ENCODE measurements around the gene MYO1G.
A peak's percentile ranks its signal among the peaks of the same experiment; 100 is the strongest.

MYO1G gene

DNA sequence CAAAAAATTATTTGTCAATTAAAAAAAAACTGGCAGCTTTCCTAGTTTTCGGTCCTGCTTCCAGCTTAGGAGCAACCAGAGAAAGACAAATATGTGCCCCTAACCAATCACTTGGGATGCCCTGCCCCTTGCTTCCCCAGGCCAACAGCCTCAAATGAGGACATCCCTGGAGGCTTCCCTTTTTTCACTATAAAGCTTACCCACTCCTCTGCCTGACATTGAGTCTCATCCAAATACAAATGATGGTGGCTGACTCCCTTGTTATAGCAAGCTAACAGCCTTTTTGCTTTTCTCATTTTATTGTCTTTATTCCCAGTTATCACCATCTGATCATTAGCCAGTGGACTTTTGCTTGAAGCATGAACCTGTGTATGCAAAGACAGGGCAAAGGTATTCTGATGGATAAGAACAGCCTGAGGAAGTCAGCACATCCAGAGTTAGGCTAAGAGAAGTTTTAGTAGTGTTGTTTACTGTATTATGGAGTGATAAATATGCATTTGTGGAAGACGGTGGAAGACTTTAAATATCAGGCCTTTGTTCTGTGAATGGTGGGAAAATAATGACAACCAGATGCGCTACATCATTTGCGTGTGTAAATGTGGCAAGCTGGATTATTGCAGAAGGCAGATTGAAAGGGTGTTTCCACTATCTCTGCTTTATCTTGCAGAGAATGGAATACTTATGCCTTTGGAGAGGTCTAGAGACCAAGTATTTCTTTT, 19.5 kb upstream of the MYO1G start:
- DNase-seq: no peak

DNA sequence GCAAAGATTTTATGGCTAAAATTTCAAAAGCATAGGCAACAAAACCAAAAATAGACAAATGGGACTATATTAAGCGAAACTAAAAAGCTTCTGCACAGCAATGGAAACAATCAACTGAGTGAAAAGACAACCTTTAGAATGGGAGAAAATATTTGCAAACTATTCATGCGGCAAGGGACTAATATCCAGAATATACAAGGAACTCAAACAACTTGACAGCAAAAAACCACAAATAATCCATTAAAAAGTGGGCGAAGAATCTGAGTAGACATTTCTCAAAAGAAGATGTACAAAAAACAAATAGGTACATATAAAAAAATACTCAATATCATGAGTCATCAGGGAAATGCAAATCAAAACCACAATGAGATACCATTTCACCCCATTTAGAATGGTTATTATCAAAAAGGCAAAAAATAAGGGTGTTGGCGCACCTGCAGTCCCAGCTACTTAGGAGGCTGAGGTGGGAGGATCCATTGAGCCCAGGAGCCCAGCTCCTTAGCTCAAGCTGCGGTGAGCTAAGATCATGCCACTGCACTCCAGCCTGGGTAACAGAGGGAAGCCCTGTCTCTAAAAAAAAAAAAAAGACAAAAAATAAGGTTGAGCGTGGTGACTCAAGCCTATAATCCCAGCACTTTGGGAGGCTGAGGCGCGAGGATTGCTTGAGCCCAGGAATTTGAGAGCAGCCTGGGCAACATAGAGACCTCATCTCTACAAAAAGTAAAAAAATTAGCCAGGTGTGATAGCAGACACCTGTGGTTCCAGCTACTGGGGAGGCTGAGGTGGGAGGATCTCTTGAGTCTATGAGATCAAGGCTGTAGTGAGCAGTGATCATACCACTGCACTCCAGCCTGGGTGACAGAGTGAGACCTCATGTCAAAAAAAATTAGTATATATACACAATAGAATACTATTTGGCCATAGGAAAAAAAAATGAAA, 17.0 kb upstream of the MYO1G start:
- DNase-seq: no peak

DNA sequence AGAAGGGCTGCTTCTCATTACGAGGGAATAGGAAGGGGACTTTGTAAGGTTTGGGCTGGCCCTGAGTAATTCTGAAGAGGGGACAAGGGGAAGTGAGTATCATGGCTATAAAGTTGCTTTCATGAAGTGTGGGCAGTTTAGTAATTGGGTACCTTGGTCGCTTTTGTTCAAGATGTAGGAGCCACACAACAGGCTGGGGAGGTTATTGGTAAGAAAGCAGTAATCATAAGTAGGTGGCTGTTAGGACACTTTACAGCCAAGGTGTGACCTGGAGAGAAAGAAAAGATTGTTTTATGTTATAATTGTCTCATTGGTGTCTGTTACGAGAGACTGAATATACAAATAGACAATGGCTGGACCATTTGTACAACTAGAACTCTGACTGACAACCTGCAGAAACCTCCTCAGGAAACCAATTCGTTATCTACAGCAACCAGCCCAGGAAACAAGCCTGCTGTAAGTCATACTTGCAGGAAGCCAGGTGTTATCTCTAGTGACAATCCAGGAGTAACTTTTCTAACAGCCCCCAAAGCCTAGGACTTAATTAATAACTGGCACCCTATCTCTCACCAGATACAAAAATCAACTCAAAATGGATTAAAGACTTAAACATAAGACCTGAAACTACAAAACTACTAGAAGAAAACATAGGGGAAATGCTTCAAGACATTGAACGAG, 16.2 kb upstream of the MYO1G start:
- no peak for DNase-seq

DNA sequence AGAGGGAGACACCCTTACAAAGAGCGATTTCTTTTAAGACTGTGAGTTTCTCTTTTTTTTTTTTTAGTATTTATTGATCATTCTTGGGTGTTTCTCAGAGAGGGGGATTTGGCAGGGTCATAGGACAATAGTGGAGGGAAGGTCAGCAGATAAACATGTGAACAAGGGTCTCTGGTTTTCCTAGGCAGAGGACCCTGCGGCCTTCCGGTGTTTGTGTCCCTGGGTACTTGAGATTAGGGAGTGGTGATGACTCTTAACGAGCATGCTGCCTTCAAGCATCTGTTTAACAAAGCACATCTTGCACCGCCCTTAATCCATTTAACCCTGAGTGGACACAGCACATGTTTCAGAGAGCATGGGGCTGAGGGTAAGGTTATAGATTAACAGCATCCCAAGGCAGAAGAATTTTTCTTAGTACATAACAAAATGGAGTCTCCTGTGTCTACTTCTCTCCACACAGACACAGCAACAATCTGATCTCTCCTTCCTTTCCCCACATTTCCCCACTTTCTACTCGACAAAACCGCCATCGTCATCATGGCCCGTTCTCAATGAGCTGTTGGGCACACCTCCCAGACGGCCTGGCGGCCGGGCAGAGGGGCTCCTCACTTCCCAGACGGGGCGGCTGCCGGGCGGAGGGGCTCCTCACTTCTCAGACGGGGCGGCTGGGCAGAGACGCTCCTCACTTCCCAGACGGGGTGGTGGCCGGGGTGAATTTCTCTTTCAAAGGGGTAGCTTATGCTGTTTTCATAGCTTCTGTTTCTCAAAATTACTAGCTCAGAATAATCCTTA, 13.4 kb upstream of the MYO1G start:
- peak; percentile 30 to 69 for DNase-seq

DNA sequence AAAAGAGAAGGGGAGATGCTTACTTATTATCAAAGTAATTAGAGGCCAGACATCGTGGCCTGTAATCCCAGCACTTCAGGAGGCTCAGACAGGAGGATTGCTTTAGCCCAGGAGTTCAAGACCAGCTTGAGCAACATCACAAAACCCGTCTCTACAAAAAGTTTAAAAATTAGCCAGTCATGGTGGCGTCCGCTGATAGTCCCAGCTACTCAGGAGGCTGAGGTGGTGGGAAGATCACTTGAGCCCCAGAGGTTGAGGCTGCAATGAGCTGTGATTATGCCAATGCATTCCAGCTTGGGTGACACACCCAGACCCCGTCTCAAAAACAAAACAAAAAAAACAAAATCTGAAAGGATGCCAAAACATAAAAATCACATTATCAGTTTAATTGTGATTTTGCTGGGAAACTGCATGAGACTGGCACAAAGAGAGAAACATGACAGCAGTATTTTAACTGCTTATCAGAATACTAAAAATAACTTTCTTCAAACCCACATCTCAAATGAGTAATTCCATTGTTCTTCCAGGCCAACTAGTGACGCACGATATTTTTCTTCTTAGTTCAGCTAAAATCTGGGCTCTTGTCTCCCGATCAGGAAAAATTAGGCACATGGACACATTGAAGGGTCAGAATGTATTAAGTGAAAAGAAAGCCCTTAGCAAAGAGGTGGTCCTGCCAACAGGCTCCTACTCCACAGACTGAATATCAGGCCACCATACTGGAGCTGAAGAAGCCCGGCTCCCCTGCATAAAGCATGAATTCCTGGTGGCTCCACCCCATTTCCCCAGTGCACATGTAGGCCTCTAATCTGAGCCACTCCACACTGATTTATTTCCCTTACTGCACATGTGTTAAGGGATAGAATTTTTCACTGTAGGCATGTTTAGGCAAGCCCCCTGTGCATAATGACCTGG, 11.6 kb upstream of the MYO1G start:
- DNase-seq: peak; percentile 61 to 86

DNA sequence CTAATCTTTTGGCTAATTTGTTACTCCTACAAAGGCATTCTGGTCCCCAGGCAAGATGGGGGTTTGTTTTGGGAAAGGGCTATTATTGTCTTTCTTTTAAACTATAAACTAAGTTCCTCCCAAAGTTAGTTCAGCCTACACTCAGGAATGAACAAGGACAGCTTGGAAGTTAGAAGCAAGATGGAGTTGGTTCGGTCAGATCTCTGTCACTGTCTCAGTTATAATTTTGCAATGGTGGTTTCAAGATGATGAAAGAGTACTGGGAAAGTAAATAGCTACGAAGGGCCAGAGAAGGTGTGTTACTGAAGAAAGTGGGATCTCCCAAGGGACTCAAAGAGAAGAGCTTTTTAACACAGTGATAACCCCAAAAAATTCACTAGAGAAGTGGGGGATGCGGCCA, 10.3 kb upstream of the MYO1G start:
- no peak for DNase-seq

DNA sequence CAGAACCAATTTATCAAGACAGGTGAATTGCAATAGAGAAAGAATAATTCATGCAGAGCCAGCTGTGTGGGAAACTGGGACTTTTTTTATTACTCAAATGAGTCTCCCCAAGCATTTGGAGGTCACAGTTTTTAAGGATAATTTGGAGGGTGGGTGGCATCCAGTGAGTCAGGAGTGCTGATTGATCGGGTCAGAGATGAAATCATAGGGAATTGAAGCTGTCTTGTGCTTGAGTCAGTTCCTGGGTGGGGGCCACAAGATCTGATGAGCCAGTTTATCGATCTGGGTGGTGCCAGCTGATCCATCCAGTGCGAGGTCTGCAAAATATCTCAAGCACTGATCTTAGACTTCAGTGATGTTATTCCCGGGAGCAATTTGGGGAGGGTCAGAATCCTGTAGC, 9.9 kb upstream of the MYO1G start:
- DNase-seq: no peak

DNA sequence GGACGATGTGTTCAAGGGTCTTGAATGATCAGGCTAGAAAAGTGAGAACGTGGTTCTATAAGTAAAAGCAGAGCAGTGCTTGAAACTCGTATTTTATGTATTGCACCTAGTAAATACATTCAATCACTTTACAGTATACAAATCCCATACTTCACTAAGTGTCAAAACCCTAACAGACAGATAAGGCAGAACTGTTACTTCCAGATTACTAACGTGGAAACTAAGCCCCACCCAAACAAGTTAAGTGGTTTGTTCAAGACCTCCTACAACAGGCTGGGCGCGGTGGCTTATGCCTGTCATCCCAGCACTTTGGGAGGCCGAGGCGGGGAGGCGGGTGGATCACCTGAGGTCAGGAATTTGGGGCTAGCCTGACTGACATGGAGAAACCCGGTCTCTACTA, 9.2 kb upstream of the MYO1G start:
- DNase-seq: no peak

DNA sequence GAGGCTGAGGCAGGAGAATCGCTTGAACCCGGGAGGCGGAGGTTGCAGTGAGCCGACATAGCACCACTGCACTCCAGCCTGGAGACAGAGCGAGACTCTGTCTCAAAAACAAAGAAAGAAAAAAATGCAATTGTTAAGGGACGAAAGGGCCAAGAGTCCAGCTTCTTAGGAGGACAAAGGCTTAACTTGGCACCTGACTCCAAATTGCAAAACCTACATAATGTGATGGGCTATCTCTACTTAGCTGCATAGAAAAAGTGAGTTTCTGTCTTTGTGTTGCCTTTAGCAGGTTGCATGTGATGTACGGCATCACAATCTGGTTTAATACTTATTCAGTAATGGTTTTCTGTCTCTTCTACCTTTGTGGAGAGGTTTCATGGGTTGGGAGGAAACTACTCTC, 8.6 kb upstream of the MYO1G start:
- no peak for DNase-seq

DNA sequence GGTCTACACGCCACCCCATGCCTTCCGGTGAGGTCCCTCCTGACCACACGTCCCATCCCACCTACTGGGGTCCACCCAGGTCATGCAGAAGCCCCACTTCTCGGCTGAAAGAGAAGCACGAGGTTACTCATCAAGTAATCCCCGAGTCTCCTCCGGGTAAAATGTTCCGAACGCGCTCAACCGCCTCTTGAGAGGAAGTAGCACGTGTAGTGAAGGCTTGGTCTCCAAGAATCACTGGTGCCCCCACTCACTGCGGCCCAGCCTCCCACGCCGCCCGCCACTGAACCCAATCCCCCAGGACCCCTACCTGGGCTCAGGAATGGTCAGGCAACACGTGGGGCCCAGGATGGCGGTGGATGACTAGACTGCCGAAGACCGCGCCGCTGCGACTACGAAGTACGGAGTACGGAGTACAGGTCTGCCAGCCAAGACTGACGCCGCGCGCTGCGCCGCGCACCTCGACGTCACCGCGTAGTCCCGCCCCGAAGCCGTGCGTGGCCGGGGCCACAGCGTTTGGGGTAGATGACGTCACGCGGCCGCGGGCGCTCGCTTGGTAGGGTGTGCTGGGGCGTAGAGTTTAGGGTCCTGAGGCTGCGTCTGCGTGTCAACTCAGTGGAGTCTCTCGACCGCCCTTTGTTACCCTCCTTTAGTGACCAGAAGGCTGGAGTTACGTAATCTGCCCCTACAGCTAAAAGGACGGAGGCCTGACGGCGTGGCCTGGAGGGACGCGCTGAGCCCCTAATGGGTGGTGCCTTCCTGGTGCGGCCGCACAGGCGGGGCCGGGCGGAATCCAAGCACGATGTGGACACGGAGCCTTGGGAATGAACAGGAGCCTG, 7.6 kb upstream of the MYO1G start:
- peak; percentile 74 to 90 for DNase-seq

DNA sequence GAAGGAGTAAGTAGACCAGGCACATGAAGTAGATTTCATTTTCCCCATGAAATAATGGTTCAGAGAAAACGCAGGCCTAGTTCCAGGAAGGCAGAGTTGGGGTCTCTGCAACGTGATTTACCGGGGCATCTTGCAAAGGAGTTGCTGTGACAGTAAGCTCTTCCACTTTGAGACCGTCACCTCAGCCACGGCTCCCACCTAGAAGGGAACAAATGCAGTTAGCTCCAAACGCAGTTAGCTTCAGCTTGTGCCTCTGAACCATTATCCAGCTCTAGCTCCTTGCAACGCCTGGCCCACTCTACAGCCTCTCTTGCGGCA, 7.0 kb upstream of the MYO1G start:
- no peak for DNase-seq

DNA sequence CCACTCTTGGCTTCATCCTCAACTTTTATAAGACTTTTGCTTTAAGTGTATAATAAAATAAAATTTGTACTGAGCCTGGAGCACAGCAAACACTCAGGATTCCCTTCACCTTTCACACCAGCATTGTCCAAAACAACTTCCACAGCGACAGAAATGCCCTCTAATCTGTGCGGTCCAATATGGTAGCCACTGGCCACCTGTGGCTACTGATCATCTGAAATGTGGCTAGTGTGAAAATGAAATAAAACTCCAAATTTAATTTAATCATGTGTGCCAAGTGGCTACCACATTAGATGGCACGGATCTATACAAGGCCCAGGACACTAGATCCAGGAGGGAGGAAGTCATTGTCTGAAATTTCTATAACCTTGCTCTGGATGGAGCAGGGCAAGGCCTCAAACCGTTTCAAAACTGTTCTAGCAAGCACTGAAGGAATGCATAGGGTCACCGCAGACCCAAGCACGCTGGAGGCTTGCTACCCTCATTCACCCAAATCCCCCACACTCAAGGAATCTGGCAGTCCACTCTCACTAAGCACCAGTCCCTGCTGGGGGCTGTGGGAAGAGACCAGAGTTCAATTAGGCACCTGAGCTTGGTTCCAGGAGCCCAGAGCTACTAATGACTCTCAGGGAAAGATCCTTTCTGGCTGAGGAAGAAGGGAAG, 6.3 kb upstream of the MYO1G start:
- no peak for DNase-seq

DNA sequence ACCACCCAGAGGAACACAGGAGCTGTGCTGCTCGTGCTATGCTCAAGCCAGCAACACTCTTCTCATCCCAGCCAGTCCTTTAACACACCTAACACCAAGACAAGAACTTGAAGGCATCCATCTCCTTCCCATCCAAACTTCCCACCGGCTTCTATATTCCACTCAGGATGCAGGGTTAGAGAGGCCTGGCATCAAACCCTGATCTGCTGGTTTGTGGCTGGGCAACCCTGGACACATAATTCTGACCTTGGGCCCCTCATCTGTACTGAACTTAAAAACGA, 5.6 kb upstream of the MYO1G start:
- DNase-seq: no peak

DNA sequence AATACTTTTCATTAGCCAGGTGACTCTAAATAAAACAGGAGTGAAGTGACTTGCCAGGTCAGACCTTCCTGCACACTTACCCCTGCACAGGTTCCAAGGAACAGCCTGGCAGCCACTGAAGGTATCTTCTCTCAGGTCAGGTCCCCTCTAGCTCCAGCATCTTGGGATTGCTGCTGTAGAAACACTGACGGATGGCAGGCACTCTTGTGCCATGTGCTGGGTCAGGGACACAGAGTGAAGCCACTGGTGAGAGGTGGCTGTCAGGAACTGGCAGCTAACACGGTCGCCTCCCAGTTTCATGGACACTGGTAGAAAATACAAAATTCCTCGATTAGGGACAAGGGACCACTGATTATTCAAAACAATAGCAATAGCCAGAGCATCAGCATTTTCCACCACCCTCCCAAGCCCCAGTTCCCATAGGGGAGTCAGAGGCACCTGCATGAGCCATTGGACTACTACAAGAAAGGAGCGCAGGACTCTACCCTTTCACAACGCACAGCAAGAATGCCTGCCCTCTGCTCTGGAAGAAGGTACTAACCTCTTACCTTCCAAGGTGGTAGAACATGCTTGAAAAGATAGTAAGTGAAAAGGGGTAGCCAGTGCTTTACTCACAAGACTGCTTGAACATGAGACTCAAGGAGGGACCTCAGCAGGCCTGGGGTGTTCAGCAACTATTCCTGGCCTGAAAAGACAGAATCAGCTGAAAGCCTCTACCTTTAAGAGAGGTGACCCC, 5.1 kb upstream of the MYO1G start:
- no peak for DNase-seq

DNA sequence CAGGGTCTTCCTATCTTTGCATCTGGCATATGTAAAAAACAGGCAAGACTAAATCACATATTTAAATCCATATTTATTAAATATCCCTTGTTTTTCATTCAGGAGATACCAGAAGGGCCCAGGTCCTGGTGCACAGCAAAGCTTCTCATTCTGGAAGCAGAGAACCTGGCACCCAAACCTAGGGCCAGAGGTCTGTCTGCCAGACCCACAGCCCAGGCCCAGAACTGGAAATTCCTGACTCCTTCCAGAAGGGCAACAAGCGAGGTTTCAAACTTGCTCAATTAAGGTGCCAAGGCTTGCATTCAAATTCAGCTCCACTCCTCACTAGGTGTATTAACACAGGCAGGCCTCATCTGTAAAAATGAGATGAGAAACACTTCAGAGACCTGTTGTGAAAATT, 4.2 kb upstream of the MYO1G start:
- DNase-seq: no peak

DNA sequence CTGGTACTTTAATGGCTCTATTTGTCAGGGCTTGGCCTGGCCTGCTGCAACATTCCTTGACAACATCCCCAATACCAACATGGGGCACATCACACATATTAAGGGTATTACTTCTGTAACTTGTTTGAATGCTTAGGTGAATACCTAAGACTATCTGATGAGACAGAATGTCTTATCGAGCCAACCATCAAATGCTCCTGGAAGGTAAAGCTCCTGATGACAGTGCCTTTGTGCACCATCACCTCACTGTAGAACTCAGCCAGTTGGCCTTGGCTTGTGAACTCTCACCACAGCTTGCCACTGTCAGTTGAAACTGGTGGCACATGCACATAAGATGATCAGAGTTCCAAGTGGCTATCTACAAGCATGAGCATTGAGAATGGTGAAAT, 3.7 kb upstream of the MYO1G start:
- DNase-seq: no peak

DNA sequence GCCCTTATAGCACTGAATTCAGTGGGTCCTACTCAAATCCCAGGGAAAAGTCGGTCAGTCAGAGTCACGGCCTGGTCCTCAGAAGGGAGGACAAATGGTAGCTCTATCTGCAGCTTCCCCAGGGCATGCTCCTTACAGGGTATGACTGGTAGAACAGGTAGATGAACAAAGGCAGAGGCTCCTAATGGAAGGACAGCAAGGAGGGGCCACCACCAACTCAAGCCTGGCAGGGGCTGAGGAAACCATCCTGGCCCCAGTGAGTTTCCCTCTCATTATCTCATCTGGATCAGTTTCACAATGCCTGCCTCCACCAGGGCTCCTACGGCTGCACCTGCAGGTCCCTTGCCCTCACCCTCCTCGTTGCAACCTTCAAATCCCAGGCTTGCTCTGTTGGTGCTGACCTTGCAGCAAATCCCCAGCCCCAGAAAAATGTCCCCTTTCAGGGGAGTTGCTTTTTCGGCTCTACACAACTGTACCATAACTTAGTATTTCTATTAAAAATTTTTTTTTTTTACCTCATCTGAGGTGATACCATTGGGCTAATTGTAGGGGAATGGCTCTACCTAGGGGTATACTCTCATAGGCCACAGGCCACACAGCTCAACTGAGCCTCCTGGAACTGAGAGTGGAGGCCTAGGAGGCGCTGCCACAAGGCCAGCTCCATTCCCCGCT, 2.4 kb upstream of the MYO1G start:
- no peak for DNase-seq

DNA sequence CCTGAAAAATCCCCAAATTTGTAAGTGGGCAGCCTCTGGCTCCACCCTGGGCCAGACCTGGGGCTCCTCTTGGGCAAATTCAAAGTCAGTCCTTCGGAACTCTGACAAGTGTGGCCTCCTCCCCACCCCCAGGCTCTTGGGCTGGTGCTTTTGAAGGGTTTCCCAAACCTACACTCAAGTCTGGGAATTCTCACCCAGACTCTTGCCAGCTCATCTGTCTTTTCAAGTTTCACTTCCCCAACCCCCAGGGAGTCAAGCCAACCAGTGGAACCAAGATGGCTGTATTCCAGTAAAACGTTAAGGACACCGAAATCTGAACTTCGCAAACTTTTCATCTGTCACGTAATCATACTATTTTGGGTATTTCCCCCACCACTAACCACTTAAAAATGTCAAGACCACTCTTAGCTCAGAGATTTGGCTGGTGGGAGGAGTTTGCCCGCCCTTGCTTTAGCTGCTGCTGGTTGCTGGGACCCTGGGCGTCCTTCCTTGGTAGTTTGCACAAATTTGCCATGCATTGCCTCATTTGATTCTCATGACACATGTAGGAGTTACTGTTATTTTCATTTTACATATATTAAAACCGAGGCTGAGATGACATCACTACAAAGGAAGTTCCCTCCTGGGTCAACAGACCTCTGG, 1.7 kb upstream of the MYO1G start:
- DNase-seq: no peak

Measured in NCI-H524 (cell line).